SH-SY5Y (cell line): ENCODE results near the gene HM13.

Experiments used
- GATA2 ChIP-seq: IDR thresholded peaks from 2 replicates; pipeline ENCODE4 v1.6.1; 2011; ENCODE audit warnings: mild to moderate bottlenecking, low read depth, low read length
- GATA3 ChIP-seq: IDR thresholded peaks from 2 replicates; pipeline ENCODE4 v1.6.1; 2011; ENCODE audit warnings: low read depth, mild to moderate bottlenecking, low read length, moderate library complexity

HM13 gene

GRCh38 chr20:31548820-31549512 lies 34.7 kb downstream of the HM13 start:
- no peak for TF ChIP-seq GATA3
- no peak for TF ChIP-seq GATA2

GRCh38 chr20:31549513-31549880 lies 35.3 kb downstream of the HM13 start:
- no peak for TF ChIP-seq GATA3
- TF ChIP-seq GATA2, result no peak

GRCh38 chr20:31550099-31550498 lies 35.9 kb downstream of the HM13 start:
- no peak for TF ChIP-seq GATA2
- TF ChIP-seq GATA3, result no peak

GRCh38 chr20:31551163-31552081 lies 37.2 kb downstream of the HM13 start:
- TF ChIP-seq GATA2 (no peak), GATA3 (no peak)

GRCh38 chr20:31555203-31555775 lies 41.0 kb downstream of the HM13 start:
- TF ChIP-seq GATA2, result no peak
- no peak for TF ChIP-seq GATA3

- no peak for TF ChIP-seq GATA3
- no peak for TF ChIP-seq GATA2
Measured at GRCh38 chr20:31559704-31560093, 45.5 kb downstream of the HM13 start.

- no peak for TF ChIP-seq GATA2
- no peak for TF ChIP-seq GATA3
Measured at GRCh38 chr20:31560094-31560745, 46.0 kb downstream of the HM13 start.

GRCh38 chr20:31560746-31561598 lies 46.7 kb downstream of the HM13 start:
- no peak for TF ChIP-seq GATA3
- no peak for TF ChIP-seq GATA2

GRCh38 chr20:31562241-31562640 lies 48.0 kb downstream of the HM13 start:
- no peak for TF ChIP-seq GATA2
- no peak for TF ChIP-seq GATA3

GRCh38 chr20:31564284-31564683 lies 50.0 kb downstream of the HM13 start:
- TF ChIP-seq GATA3, result no peak
- TF ChIP-seq GATA2, result no peak

GRCh38 chr20:31565699-31566318 lies 51.6 kb downstream of the HM13 start:
- TF ChIP-seq GATA2 (no peak), GATA3 (no peak)

GRCh38 chr20:31566319-31566657 lies 52.0 kb downstream of the HM13 start:
- no peak for TF ChIP-seq GATA2
- TF ChIP-seq GATA3, result no peak

GRCh38 chr20:31566658-31567379 lies 52.6 kb downstream of the HM13 start:
- no peak for TF ChIP-seq GATA3
- TF ChIP-seq GATA2, result no peak
